Stomach (tissue), 9 donors: ENCODE data around the gene AFF1. TPM values are rescaled to one million over a fixed set of nuclear protein-coding genes. Genes with fewer than 3 reads are reported as not detected.
A peak's percentile ranks its signal among the peaks of the same experiment; 100 is the strongest.
"Not testable (repeated sequence)": the region's sequence is repeated elsewhere in the genome, so short reads cannot be mapped to it uniquely, and the experiment has no call there.

Source experiments
- DNase-seq, 2 donors: peaks; one replicate each; pipeline versions ENCODE4 v3.0.0 to v3.0.0-alpha.2; 2013 to 2019
- H3K27ac ChIP-seq, 5 donors: fragments of 200-600 bp in 4 of 5; sonication (generic) in 4 of 5; one replicate each; pipeline ENCODE4 v1.5.1; 2013 to 2019; ENCODE audit warnings: mild to moderate bottlenecking in 1 of 5, moderate library complexity in 1 of 5
- H3K27me3 ChIP-seq, 3 donors: fragments of 200-600 bp; sonication (generic); one replicate each; pipeline ENCODE4 v1.5.1; 2017 to 2019; ENCODE audit warnings: mixed run types in 1 of 3
- H3K36me3 ChIP-seq, 4 donors: fragments of 200-600 bp; sonication (generic); 1 replicate in 3 of 4; 2 replicates in 1 of 4; pipeline ENCODE4 v1.5.1; 2016 to 2019
- H3K4me1 ChIP-seq, 4 donors: fragments of 200-600 bp; sonication (generic); one replicate each; pipeline ENCODE4 v1.5.1; 2016 to 2019
- H3K4me3 ChIP-seq, 4 donors: fragments of 200-600 bp; sonication (generic) in 3 of 4; one replicate each; pipeline ENCODE4 v1.5.1; 2016 to 2019; ENCODE audit warnings: mild to moderate bottlenecking in 1 of 4
- H3K9me3 ChIP-seq, 4 donors: fragments of 200-600 bp; sonication (generic); one replicate each; pipeline ENCODE4 v1.5.1; 2016 to 2019
- CTCF ChIP-seq, 7 experiments: fragments of 450-650 bp in 4 of 7; fragments of 200-600 bp in 3 of 7; sonication (generic) in 3 of 7; IDR thresholded peaks; one replicate each; pipeline ENCODE4 v1.5.1; 2016 to 2019; ENCODE audit warnings: antibody characterized with exemption in 7 of 7, control low read depth in 2 of 7, mild to moderate bottlenecking in 1 of 7
- EP300 ChIP-seq: sonication (generic); formaldehyde crosslinking; IDR thresholded peaks from one replicate; pipeline ENCODE4 v1.6.1; 2017; ENCODE audit warnings: antibody characterized with exemption
- POLR2A ChIP-seq, 4 donors: fragments of 450-650 bp; IDR thresholded peaks; one replicate each; pipeline ENCODE4 v1.6.1; 2016; ENCODE audit warnings: antibody characterized with exemption in 4 of 4, control low read depth in 2 of 4, mild to moderate bottlenecking in 1 of 4, moderate library complexity in 1 of 4
- POLR2AphosphoS5 ChIP-seq, 3 donors: sonication (generic); formaldehyde crosslinking; IDR thresholded peaks; one replicate each; pipeline ENCODE4 v1.6.1; 2016; ENCODE audit warnings: antibody characterized with exemption in 3 of 3
- WGBS, 5 donors: extraction: QIAGEN DNeasy Blood & Tissue Kit in 3 of 5; methylation state at CpG; one replicate each; pipeline versions ENCODE4 v1.1.5 to v1.1.7; 2013 to 2018; 5-methylcytosine and 5-hydroxymethylcytosine counted together
- intact Hi-C: fragments of 100-400 bp; cut with DNase I; formaldehyde crosslinking; loops from one replicate; pipeline ENCODE4 v1.15.1; 2023; ENCODE audit warnings: low total_unique reads
- polyA plus RNA-seq, 3 donors: library from polyadenylated mRNA; stranded (reverse); fragments of 200-250 nt; gene quantifications; one replicate each; pipeline ENCODE4 v1.2.3, GENCODE V29; 2013
- total RNA-seq, 5 donors: library from RNA; depleted of rRNA; stranded (reverse); fragments of >200 nt; gene quantifications; one replicate each; pipeline versions ENCODE4 v1.1.0 to v1.2.3, GENCODE V29; 2014 to 2016
- donor health status: healthy with polysubstance abuse.
- donor health status: Bipolar disorder and iron deficiency.
- donor health status: healthy.

Gene AFF1
- total and polyA plus RNA-seq, 8 donors, result 6.9 to 177 (median 59.1) TPM

- H3K9me3 ChIP-seq, result no peaks in the 10 kb centered on the region
- no peak overlapping the region for H3K4me3 ChIP-seq
- H3K27ac ChIP-seq, result peak overlapping the region; percentile 12 to 77 (median 44)
- H3K36me3 ChIP-seq, result no peaks in the 10 kb centered on the region
- TF ChIP-seq CTCF (IDR thresholded peaks at IDR 0.05) (no peak), POLR2A (IDR thresholded peaks at IDR 0.05) (no peak)
- 53 to 67% (median 57%) methylated on average over 6 of the region's 6 CpGs for WGBS, 5 donors
- H3K27me3 ChIP-seq, result no peaks in the 10 kb centered on the region
- DNase-seq, result peak in 1 of 2 donors; percentile 40
- peaks cover under 1 to 23% (median 15%) of the 10 kb centered on the region in 4 donors for H3K4me1 ChIP-seq
- intact Hi-C loops, result loop anchor here (10.0 kb wide), 2 partner anchors 49 to 101 kb away; no protein-coding TSS in a partner anchor
Measured at GRCh38 chr4:86993909-86994681, 59.3 kb downstream of the AFF1 start.

- no peaks in the 10 kb centered on the region for H3K27me3 ChIP-seq
- 42 to 69% (median 49%) methylated on average over 2 of the region's 2 CpGs for WGBS, 5 donors
- no peak for TF ChIP-seq POLR2AphosphoS5 (IDR thresholded peaks at IDR 0.05)
- no peak for TF ChIP-seq EP300
- TF ChIP-seq POLR2A (IDR thresholded peaks at IDR 0.05), result no peak
- no peak overlapping the region for H3K4me3 ChIP-seq
- H3K27ac ChIP-seq, result peak overlapping the region in 4 of 5 donors; percentile 44 to 77 (median 50)
- H3K9me3 ChIP-seq, result no peaks in the 10 kb centered on the region
- no peaks in the 10 kb centered on the region for H3K36me3 ChIP-seq
- peaks cover 6 to 29% (median 18%) of the 10 kb centered on the region in 4 donors for H3K4me1 ChIP-seq
- intact Hi-C loops, result loop anchor here (10.0 kb wide), 2 partner anchors 50 to 100 kb away; no protein-coding TSS in a partner anchor
- DNase-seq, result no peak
Measured at GRCh38 chr4:86994686-86995085, 59.9 kb downstream of the AFF1 start.

GRCh38 chr4:86996510-86996909 is 61.7 kb downstream of the AFF1 start:
- not testable (repeated sequence) for H3K36me3 ChIP-seq, H3K4me3 ChIP-seq, H3K27ac ChIP-seq, H3K27me3 ChIP-seq, H3K9me3 ChIP-seq, DNase-seq
- intact Hi-C loops, result loop anchor here (10.0 kb wide), 2 partner anchors 52 to 98 kb away; no protein-coding TSS in a partner anchor
- H3K4me1 ChIP-seq, result peaks cover 6 to 41% (median 24%) of the 10 kb centered on the region in 4 donors
- WGBS, 5 donors, result 82 to 90% (median 85%) methylated on average over 3 of the region's 6 CpGs

GRCh38 chr4:86999136-86999643 is 64.4 kb downstream of the AFF1 start:
- H3K9me3 ChIP-seq, result no peaks in the 10 kb centered on the region
- H3K4me1 ChIP-seq, result peaks cover under 1 to 30% (median 19%) of the 10 kb centered on the region in 4 donors
- intact Hi-C loops, result loop anchor here (10.0 kb wide), 2 partner anchors 54 to 96 kb away; no protein-coding TSS in a partner anchor
- TF ChIP-seq EP300, result no peak
- no peaks in the 10 kb centered on the region for H3K27me3 ChIP-seq
- H3K27ac ChIP-seq, result peak overlapping the region in 2 of 5 donors; percentile 21 to 55
- no peaks in the 10 kb centered on the region for H3K36me3 ChIP-seq
- WGBS, 5 donors, result 41 to 83% (median 66%) methylated on average over 1 of the region's 1 CpG
- no peak for DNase-seq
- H3K4me3 ChIP-seq, result no peak overlapping the region

GRCh38 chr4:87002682-87003043 is 67.9 kb downstream of the AFF1 start:
- Histone ChIP-seq H3K9me3 (no peaks in the 10 kb centered on the region), H3K36me3 (no peaks in the 10 kb centered on the region), H3K4me1 (peaks cover 4 to 37% (median 30%) of the 10 kb centered on the region in 4 donors), H3K27me3 (no peaks in the 10 kb centered on the region), H3K4me3 (no peak overlapping the region), H3K27ac (no peak overlapping the region)
- intact Hi-C loops, result no loop called here
- 87 to 95% (median 91%) methylated on average over 6 of the region's 6 CpGs for WGBS, 5 donors
- no peak for TF ChIP-seq POLR2A (IDR thresholded peaks at IDR 0.05)
- TF ChIP-seq CTCF (IDR thresholded peaks at IDR 0.05), result no peak
- TF ChIP-seq EP300, result no peak
- no peak for TF ChIP-seq POLR2AphosphoS5 (IDR thresholded peaks at IDR 0.05)
- DNase-seq, result no peak
